HepG2 (cell line): Measurements from ENCODE around the gene NFATC3. TPM values are rescaled to one million over a fixed set of nuclear protein-coding genes. Genes with fewer than 3 reads are reported as not detected.

ENCODE experiments used
- CHD4 ChIP-seq: fragments of 200-600 bp; sonication (generic); IDR thresholded peaks from 2 replicates; pipeline ENCODE4 v1.7.0; 2017; ENCODE audit warnings: mild to moderate bottlenecking, low read length, borderline replicate concordance
- ERF ChIP-seq: IDR thresholded peaks from 2 replicates; pipeline ENCODE4 v1.6.1; 2018; ENCODE audit warnings: missing biosample characterization, missing genetic modification reagents
- ESRRA ChIP-seq: sonication (generic); formaldehyde crosslinking; IDR thresholded peaks from 2 replicates; pipeline ENCODE4 v1.5.1; 2020; ENCODE audit warnings: mild to moderate bottlenecking, low read depth, missing genetic modification reagents
- ETV5 ChIP-seq: IDR thresholded peaks from 2 replicates; pipeline ENCODE4 v1.6.1; 2018; ENCODE audit warnings: missing biosample characterization, missing genetic modification reagents, inconsistent platforms, borderline replicate concordance
- IRX3 ChIP-seq: sonication (generic); formaldehyde crosslinking; IDR thresholded peaks from 2 replicates; pipeline ENCODE4 v1.8.1; 2023; ENCODE audit warnings: mild to moderate bottlenecking, low read depth, missing genetic modification reagents, borderline replicate concordance
- MEIS1 ChIP-seq: sonication (generic); formaldehyde crosslinking; IDR thresholded peaks from 2 replicates; pipeline ENCODE4 v1.9.0; 2021; ENCODE audit warnings: mild to moderate bottlenecking, missing genetic modification reagents, moderate library complexity, borderline replicate concordance
- MTF1 ChIP-seq: sonication (generic); formaldehyde crosslinking; IDR thresholded peaks from 2 replicates; pipeline ENCODE4 v1.5.0; 2020; ENCODE audit warnings: missing genetic modification reagents
- POLR2AphosphoS5 ChIP-seq: IDR thresholded peaks from 2 replicates; pipeline ENCODE4 v1.6.1; 2012; ENCODE audit warnings: low read depth, low read length
- RXRA ChIP-seq: sonication (generic); formaldehyde crosslinking; IDR thresholded peaks from 2 replicates; pipeline ENCODE4 v1.5.1; 2020; ENCODE audit warnings: missing genetic modification reagents
- U2AF1 ChIP-seq: fragments of 200-400 bp; formaldehyde crosslinking; optimal IDR thresholded peaks from 2 replicates; pipeline ENCODE3; 2017; ENCODE audit warnings: mild to moderate bottlenecking, low read depth, low read length
- ZBTB7A ChIP-seq: sonication (generic); formaldehyde crosslinking; IDR thresholded peaks from 2 replicates; pipeline ENCODE4 v1.8.0; 2022; ENCODE audit warnings: mild to moderate bottlenecking, missing genetic modification reagents
- ZNF230 ChIP-seq: sonication (generic); formaldehyde crosslinking; IDR thresholded peaks from 2 replicates; pipeline ENCODE4 v1.4.0; 2020; ENCODE audit warnings: mild to moderate bottlenecking, missing genetic modification reagents
- ZNF446 ChIP-seq: sonication (generic); formaldehyde crosslinking; IDR thresholded peaks from 2 replicates; pipeline ENCODE4 v1.5.0; 2020; ENCODE audit warnings: mild to moderate bottlenecking, missing genetic modification reagents
- ZNF788 ChIP-seq: sonication (generic); formaldehyde crosslinking; IDR thresholded peaks from 2 replicates; pipeline ENCODE4 v1.5.0; 2020; ENCODE audit warnings: mild to moderate bottlenecking, missing genetic modification reagents, borderline replicate concordance
- polyA plus RNA-seq, 8 experiments: library from polyadenylated mRNA; depleted of rRNA in 3 of 8; stranded (reverse) in 7 of 8; unstranded in 1 of 8; fragments of >200 nt; fragmentation: Illumina TruSeq in 4 of 8; extraction: Trizol in 4 of 8; gene quantifications; 2 replicates each; pipeline versions ENCODE4 v1.2.1 to v1.2.3, GENCODE V29; 2011 to 2016; ENCODE audit warnings: low read depth in 4 of 8, missing spikeins in 1 of 8, mixed read lengths in 1 of 8; ENCODE audit not compliant: insufficient read depth in 1 of 8
- total RNA-seq, 5 experiments: library from RNA; depleted of rRNA; stranded (reverse); fragments of >200 nt; fragmentation: Illumina TruSeq; extraction: Trizol; gene quantifications; 2 replicates each; pipeline ENCODE4 v1.2.3, GENCODE V29; 2016; ENCODE audit warnings: low read depth in 1 of 5
- TF ChIP-seq, protein P1 (sequence below): sonication (generic); formaldehyde crosslinking; IDR thresholded peaks from 2 replicates; pipeline ENCODE4 v1.4.0; 2020; ENCODE audit warnings: missing genetic modification reagents
- TF ChIP-seq, protein P2 (sequence below): sonication (generic); formaldehyde crosslinking; IDR thresholded peaks from 2 replicates; pipeline ENCODE4 v1.9.0; 2021; ENCODE audit warnings: missing genetic modification reagents, borderline replicate concordance
- TF ChIP-seq, protein P3 (sequence below): sonication (generic); formaldehyde crosslinking; IDR thresholded peaks from 2 replicates; pipeline ENCODE4 v1.5.0; 2020; ENCODE audit warnings: mild to moderate bottlenecking, missing genetic modification reagents, moderate library complexity
- TF ChIP-seq, protein P4 (sequence below): sonication (generic); formaldehyde crosslinking; IDR thresholded peaks from 2 replicates; pipeline ENCODE4 v1.4.0; 2020; ENCODE audit warnings: missing genetic modification reagents, mild to moderate bottlenecking, borderline replicate concordance

NFATC3 gene
- total and polyA plus RNA-seq, 2 of the 13 experiments (the other 11 are each of a cell fraction or from before 2014, with no cell fraction given): 52.6 to 62.7 TPM

DNA sequence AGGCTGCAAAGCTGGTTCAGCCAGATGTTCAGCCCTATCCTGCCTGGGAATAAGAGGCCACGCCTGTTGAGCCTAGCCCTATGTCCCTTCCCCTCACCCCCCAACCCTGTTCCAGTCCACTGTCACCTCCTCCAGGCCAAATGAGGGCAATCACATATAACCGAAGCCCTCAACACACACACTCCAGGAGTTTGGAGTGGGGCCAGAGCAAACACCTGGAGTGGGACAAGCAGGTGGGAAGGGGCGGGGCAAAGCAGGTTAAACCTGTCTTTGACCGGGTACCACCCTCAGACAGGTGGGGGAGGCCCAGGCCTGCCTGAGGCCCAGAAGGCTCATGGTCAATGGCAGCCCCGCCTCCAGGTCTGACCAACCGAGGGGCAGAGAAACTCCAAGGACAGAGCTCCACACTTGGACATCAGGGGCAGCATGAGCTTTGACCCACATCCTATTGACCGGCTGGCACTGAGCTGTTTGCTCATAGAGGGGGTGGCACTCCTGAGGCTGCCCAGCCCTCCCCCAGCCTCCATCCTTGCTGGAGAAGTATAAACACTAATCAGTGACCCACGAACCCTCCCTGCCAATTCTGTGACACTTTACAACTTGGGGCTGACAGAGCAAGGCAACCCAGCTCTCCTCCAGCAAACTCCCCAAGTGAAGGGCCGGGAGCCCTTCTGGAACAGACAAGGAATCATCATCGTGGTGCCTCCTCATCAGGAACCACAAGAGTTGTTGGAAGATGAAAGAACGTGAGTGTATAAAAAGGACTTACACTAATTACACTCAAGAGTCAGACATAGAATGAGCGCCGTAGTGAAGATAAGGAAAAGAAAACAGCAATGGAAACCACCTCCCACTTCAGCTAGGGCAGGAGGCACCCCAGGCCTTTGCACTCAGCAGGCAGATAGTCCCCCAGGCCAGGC is 149.3 kb downstream of the NFATC3 start (continued):
- TF ChIP-seq ZBTB7A (CRISPR knock-in tag) (peak; percentile 91), MTF1 (CRISPR knock-in tag) (no peak), ETV5 (CRISPR knock-in tag) (peak; percentile 59; the same call in 1 of the 2 replicates), ZNF446 (0 out of 2 replicates have a peak, but pooled peaks have one; percentile 78), ZNF230 (no peak), CHD4 (peak; percentile 59; the same call in 1 of the 2 replicates), RXRA (CRISPR knock-in tag) (peak; percentile 98), U2AF1 (peak; percentile 7), ESRRA (CRISPR knock-in tag) (no peak), IRX3 (CRISPR knock-in tag) (no peak), ZNF788 (CRISPR knock-in tag) (peak; percentile 15; the same call in 1 of the 2 replicates), ERF (CRISPR knock-in tag) (peak; percentile 45; the same call in 1 of the 2 replicates), POLR2AphosphoS5 (peak; percentile 3; the same call in 1 of the 2 replicates), MEIS1 (CRISPR knock-in tag) (peak; percentile 69; the same call in 1 of the 2 replicates)
- TF ChIP-seq, protein P1, sequence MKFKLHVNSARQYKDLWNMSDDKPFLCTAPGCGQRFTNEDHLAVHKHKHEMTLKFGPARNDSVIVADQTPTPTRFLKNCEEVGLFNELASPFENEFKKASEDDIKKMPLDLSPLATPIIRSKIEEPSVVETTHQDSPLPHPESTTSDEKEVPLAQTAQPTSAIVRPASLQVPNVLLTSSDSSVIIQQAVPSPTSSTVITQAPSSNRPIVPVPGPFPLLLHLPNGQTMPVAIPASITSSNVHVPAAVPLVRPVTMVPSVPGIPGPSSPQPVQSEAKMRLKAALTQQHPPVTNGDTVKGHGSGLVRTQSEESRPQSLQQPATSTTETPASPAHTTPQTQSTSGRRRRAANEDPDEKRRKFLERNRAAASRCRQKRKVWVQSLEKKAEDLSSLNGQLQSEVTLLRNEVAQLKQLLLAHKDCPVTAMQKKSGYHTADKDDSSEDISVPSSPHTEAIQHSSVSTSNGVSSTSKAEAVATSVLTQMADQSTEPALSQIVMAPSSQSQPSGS (CRISPR knock-in tag): peak; percentile 51; the same call in 1 of the 2 replicates
- TF ChIP-seq, protein P2, sequence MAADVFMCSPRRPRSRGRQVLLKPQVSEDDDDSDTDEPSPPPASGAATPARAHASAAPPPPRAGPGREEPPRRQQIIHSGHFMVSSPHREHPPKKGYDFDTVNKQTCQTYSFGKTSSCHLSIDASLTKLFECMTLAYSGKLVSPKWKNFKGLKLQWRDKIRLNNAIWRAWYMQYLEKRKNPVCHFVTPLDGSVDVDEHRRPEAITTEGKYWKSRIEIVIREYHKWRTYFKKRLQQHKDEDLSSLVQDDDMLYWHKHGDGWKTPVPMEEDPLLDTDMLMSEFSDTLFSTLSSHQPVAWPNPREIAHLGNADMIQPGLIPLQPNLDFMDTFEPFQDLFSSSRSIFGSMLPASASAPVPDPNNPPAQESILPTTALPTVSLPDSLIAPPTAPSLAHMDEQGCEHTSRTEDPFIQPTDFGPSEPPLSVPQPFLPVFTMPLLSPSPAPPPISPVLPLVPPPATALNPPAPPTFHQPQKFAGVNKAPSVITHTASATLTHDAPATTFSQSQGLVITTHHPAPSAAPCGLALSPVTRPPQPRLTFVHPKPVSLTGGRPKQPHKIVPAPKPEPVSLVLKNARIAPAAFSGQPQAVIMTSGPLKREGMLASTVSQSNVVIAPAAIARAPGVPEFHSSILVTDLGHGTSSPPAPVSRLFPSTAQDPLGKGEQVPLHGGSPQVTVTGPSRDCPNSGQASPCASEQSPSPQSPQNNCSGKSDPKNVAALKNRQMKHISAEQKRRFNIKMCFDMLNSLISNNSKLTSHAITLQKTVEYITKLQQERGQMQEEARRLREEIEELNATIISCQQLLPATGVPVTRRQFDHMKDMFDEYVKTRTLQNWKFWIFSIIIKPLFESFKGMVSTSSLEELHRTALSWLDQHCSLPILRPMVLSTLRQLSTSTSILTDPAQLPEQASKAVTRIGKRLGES (CRISPR knock-in tag): peak; percentile 37; the same call in 1 of the 2 replicates
- TF ChIP-seq, protein P3, sequence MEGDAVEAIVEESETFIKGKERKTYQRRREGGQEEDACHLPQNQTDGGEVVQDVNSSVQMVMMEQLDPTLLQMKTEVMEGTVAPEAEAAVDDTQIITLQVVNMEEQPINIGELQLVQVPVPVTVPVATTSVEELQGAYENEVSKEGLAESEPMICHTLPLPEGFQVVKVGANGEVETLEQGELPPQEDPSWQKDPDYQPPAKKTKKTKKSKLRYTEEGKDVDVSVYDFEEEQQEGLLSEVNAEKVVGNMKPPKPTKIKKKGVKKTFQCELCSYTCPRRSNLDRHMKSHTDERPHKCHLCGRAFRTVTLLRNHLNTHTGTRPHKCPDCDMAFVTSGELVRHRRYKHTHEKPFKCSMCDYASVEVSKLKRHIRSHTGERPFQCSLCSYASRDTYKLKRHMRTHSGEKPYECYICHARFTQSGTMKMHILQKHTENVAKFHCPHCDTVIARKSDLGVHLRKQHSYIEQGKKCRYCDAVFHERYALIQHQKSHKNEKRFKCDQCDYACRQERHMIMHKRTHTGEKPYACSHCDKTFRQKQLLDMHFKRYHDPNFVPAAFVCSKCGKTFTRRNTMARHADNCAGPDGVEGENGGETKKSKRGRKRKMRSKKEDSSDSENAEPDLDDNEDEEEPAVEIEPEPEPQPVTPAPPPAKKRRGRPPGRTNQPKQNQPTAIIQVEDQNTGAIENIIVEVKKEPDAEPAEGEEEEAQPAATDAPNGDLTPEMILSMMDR (CRISPR knock-in tag): peak; percentile 43
- TF ChIP-seq, protein P4, sequence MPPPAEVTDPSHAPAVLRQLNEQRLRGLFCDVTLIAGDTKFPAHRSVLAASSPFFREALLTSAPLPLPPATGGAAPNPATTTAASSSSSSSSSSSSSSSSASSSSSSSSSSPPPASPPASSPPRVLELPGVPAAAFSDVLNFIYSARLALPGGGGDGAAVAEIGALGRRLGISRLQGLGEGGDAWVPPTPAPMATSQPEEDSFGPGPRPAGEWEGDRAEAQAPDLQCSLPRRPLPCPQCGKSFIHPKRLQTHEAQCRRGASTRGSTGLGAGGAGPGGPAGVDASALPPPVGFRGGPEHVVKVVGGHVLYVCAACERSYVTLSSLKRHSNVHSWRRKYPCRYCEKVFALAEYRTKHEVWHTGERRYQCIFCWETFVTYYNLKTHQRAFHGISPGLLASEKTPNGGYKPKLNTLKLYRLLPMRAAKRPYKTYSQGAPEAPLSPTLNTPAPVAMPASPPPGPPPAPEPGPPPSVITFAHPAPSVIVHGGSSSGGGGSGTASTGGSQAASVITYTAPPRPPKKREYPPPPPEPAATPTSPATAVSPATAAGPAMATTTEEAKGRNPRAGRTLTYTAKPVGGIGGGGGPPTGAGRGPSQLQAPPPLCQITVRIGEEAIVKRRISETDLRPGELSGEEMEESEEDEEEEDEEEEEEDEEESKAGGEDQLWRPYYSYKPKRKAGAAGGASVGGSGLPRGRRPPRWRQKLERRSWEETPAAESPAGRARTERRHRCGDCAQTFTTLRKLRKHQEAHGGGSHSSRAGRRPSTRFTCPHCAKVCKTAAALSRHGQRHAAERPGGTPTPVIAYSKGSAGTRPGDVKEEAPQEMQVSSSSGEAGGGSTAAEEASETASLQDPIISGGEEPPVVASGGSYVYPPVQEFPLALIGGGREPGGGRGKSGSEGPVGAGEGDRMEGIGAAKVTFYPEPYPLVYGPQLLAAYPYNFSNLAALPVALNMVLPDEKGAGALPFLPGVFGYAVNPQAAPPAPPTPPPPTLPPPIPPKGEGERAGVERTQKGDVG (CRISPR knock-in tag): peak; percentile 66; the same call in 1 of the 2 replicates
